ENCODE results near the gene FERMT1. TPM values are rescaled to one million over a fixed set of nuclear protein-coding genes. Genes with fewer than 3 reads are reported as not detected.
"Not testable (repeated sequence)": the region's sequence is repeated elsewhere in the genome, so short reads cannot be mapped to it uniquely, and the experiment has no call there.

FERMT1 gene
- total RNA-seq, 3 donors from 2014 or later = 17.4 to 102 (median 54.1) TPM

DNA sequence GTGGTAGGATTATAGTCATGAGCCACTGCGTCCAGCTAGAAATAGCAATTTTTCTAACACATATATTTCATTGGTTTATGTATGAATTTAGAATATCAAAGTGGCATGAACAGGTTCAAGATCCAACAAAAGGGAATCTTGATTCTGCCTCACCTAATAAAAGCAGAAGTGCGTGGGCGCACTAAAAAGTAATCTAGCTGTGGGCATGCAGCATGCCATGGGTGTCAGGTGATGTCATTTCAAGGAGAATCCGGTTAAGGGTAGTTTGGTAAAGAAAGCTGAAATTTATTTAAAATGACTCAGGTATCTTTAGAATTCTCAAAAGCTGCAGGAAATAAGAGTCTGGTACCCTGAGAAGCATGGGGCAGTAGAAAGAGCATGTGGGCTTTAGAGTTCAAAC lies 86.6 kb downstream of the FERMT1 start:
- H3K36me3 ChIP-seq (ENCODE audit: low read depth) = peaks cover 4% of the 10 kb centered on the region

GRCh38 chr20:6034134-6034969 lies 88.5 kb downstream of the FERMT1 start:
- no peak overlapping the region for H3K4me3 ChIP-seq
- ATAC-seq (no peak), DNase-seq (no peak)
- peaks cover 4% of the 10 kb centered on the region for H3K36me3 ChIP-seq (ENCODE audit: low read depth)
- no peaks in the 10 kb centered on the region for H3K4me1 ChIP-seq (ENCODE audit: low read depth)
- TF ChIP-seq, protein P1, sequence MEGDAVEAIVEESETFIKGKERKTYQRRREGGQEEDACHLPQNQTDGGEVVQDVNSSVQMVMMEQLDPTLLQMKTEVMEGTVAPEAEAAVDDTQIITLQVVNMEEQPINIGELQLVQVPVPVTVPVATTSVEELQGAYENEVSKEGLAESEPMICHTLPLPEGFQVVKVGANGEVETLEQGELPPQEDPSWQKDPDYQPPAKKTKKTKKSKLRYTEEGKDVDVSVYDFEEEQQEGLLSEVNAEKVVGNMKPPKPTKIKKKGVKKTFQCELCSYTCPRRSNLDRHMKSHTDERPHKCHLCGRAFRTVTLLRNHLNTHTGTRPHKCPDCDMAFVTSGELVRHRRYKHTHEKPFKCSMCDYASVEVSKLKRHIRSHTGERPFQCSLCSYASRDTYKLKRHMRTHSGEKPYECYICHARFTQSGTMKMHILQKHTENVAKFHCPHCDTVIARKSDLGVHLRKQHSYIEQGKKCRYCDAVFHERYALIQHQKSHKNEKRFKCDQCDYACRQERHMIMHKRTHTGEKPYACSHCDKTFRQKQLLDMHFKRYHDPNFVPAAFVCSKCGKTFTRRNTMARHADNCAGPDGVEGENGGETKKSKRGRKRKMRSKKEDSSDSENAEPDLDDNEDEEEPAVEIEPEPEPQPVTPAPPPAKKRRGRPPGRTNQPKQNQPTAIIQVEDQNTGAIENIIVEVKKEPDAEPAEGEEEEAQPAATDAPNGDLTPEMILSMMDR (IDR thresholded peaks at IDR 0.05) = no peak
- intact Hi-C loops (cut with DNase I, micrococcal nuclease) = no loop called here
- H3K9me3 ChIP-seq = no peaks in the 10 kb centered on the region

More for the DNA sequence above, 86.6 kb downstream of the FERMT1 start:
- TF ChIP-seq, protein P1 (IDR thresholded peaks at IDR 0.05) = no peak
- no peaks in the 10 kb centered on the region for H3K9me3 ChIP-seq
- no peaks in the 10 kb centered on the region for H3K4me1 ChIP-seq (ENCODE audit: low read depth)
- DNase-seq (no peak), ATAC-seq (no peak)
- no peak overlapping the region for H3K4me3 ChIP-seq
- intact Hi-C loops (cut with DNase I, micrococcal nuclease) = no loop called here

- H3K36me3 ChIP-seq (ENCODE audit: low read depth); H3K9me3 ChIP-seq; intact Hi-C loops (cut with DNase I, micrococcal nuclease); DNase-seq; H3K4me1 ChIP-seq (ENCODE audit: low read depth); H3K4me3 ChIP-seq; ATAC-seq: not testable (repeated sequence)
Observed at GRCh38 chr20:6032907-6033306, 89.9 kb downstream of the FERMT1 start.

DNA sequence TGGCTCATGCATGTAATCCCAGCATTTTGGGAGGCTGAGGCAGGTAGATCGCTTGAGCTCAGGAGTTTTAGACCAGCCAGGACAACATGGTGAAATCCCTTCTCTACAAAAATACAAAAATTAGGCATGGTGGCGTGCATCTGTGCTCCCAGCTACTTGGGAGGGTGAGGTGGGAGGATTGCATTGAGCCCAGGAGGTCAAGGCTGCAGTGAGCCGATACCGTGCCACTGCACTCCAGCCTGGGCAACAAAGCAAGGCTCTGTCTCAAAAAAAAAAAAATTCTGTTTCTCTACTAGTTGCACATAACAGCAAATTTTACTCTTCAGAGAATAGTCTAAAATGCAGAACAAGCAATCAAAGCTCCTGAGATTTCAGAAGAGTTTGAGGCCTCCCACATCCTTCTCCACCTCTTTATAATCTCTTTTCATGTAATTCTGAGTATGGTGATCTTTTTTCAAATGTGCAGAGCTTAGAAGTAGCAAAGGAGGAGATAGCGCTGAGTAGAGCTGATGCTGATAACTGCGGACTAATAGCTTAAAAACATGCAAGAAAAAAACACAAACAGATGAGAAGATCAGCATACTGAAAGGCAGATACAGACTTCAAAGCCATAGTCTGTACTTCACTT lies 92.3 kb downstream of the FERMT1 start:
- intact Hi-C loops (cut with DNase I, micrococcal nuclease) = no loop called here
- ATAC-seq (no peak), DNase-seq (no peak)
- Histone ChIP-seq H3K9me3 (no peaks in the 10 kb centered on the region), H3K4me1 (ENCODE audit: low read depth) (no peaks in the 10 kb centered on the region), H3K36me3 (ENCODE audit: low read depth) (peaks cover under 1% of the 10 kb centered on the region), H3K4me3 (no peak overlapping the region)
- TF ChIP-seq, protein P1 (IDR thresholded peaks at IDR 0.05) = no peak

- no peaks in the 10 kb centered on the region for H3K9me3 ChIP-seq
- TF ChIP-seq, protein P1 (IDR thresholded peaks at IDR 0.05) = no peak
- H3K4me1 ChIP-seq (ENCODE audit: low read depth) = no peaks in the 10 kb centered on the region
- H3K4me3 ChIP-seq = no peak overlapping the region
- H3K36me3 ChIP-seq (ENCODE audit: low read depth) = no peaks in the 10 kb centered on the region
- no peak for ATAC-seq
- intact Hi-C loops (cut with DNase I, micrococcal nuclease) = no loop called here
- DNase-seq = no peak
Observed at GRCh38 chr20:6029538-6029937, 93.3 kb downstream of the FERMT1 start.

DNA sequence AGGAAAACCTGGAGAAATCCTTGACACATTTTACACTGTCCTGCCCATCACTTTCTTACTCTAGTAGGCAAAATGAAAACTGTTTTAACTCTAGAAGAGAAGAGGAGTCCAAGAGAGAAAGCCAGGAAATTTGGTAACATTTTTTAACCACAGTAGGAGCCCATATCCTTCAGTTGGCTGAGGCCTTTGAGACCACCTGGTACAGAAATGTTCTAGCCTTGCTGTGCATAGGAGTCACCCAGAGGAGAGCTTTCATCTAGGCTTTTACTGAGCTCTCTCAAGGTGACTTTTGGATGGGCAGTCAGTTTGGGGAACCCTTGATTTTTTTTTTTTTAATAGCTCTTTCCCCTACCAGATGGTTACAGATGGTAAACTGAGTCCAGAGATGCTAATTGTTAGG lies 94.0 kb downstream of the FERMT1 start:
- TF ChIP-seq, protein P1 (IDR thresholded peaks at IDR 0.05) = no peak
- intact Hi-C loops (cut with DNase I, micrococcal nuclease) = no loop called here
- no peaks in the 10 kb centered on the region for H3K36me3 ChIP-seq (ENCODE audit: low read depth)

More for the DNA sequence above, 94.0 kb downstream of the FERMT1 start:
- Histone ChIP-seq H3K4me1 (ENCODE audit: low read depth) (no peaks in the 10 kb centered on the region), H3K9me3 (no peaks in the 10 kb centered on the region), H3K4me3 (no peak overlapping the region)
- DNase-seq = no peak
- no peak for ATAC-seq
